ENCODE measurements around the gene CCDC43.
"Not testable (repeated sequence)": the region's sequence is repeated elsewhere in the genome, so short reads cannot be mapped to it uniquely, and the experiment has no call there.

Gene CCDC43

GRCh38 chr17:44690746-44691306 lies 1.2 kb upstream of the CCDC43 start:
- TF ChIP-seq, protein P1, sequence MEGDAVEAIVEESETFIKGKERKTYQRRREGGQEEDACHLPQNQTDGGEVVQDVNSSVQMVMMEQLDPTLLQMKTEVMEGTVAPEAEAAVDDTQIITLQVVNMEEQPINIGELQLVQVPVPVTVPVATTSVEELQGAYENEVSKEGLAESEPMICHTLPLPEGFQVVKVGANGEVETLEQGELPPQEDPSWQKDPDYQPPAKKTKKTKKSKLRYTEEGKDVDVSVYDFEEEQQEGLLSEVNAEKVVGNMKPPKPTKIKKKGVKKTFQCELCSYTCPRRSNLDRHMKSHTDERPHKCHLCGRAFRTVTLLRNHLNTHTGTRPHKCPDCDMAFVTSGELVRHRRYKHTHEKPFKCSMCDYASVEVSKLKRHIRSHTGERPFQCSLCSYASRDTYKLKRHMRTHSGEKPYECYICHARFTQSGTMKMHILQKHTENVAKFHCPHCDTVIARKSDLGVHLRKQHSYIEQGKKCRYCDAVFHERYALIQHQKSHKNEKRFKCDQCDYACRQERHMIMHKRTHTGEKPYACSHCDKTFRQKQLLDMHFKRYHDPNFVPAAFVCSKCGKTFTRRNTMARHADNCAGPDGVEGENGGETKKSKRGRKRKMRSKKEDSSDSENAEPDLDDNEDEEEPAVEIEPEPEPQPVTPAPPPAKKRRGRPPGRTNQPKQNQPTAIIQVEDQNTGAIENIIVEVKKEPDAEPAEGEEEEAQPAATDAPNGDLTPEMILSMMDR (IDR thresholded peaks at IDR 0.05; ENCODE audit: low read depth, low read length, missing control alignments) = peak; percentile 5
- DNase-seq (ENCODE audit: low read depth); in situ Hi-C loops (cut with HindIII; ENCODE audit: low sequenced_read_pairs); H3K4me3 ChIP-seq (ENCODE audit: low read depth, low read length): not testable (repeated sequence)

DNA sequence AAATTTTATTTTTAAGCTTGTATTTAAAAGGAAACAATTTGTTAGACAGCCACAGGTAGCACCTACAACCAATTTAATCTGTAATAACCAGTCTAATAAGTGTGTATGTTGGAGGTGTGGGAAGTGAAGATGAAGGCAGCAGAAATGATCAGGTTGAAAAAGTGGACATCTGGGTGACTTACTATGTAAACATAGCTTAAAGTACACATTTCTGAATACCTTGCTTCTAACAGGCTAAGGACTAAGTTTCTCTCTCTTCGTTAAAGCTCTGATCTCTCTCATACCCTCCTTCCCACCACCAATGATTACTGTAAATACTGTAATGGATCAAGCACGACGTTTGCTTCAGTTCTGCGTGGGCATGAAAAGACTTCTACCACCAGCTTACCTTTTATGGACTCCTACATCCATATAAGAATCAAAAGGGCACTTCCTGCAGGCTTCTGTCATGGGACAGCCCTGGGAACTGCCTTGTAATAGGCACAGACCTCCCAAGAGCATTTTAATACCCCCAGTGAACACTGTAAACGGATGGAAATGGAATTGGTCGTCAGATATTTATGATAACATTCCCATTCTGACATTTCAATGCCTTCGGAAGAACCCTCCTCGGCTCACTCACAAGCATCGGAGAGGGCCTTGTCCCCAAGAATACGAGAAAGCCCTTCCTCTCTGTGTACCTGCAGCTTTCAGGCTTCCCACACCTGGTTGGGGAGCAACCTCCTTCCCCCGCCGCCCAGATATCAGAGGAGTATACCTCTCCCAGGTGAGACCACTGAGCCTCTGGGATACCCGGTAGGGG lies 700 bp downstream of the CCDC43 start:
- DNase-seq (ENCODE audit: low read depth) = no peak
- peak overlapping the region; percentile 52 for H3K4me3 ChIP-seq (ENCODE audit: low read depth, low read length)
- TF ChIP-seq, protein P1 (IDR thresholded peaks at IDR 0.05; ENCODE audit: low read depth, low read length, missing control alignments) = no peak
- in situ Hi-C loops (cut with HindIII; ENCODE audit: low sequenced_read_pairs) = no loop called here

DNA sequence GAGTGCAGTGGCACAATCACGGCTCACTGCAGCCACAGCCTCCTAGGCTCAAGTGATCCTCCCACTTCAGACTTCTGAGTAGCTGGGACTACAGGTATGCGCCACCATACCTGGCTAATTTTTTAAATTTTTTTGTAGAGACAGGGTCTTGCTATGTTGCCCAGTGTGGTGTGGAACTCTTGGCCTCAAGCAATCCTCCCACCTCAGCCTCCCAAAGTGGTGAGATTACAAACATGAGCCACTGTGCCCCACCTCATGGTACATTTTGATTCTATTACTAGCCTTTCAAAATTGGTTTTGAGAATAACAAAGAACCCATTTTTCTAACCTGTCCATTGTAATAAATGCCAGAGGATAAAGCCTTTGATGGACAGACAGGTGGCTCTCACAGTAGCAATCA lies 1.4 kb downstream of the CCDC43 start:
- no peak for DNase-seq (ENCODE audit: low read depth)
- peak overlapping the region; percentile 52 for H3K4me3 ChIP-seq (ENCODE audit: low read depth, low read length)
- TF ChIP-seq, protein P1 (IDR thresholded peaks at IDR 0.05; ENCODE audit: low read depth, low read length, missing control alignments) = no peak
- in situ Hi-C loops (cut with HindIII; ENCODE audit: low sequenced_read_pairs) = no loop called here

- DNase-seq (ENCODE audit: low read depth) = no peak
- TF ChIP-seq, protein P1 (IDR thresholded peaks at IDR 0.05; ENCODE audit: low read depth, low read length, missing control alignments) = no peak
- in situ Hi-C loops (cut with HindIII; ENCODE audit: low sequenced_read_pairs) = no loop called here
- H3K4me3 ChIP-seq (ENCODE audit: low read depth, low read length) = no peak overlapping the region
Measured at GRCh38 chr17:44687756-44688155, 1.8 kb downstream of the CCDC43 start.

GRCh38 chr17:44683303-44683702 lies 6.3 kb downstream of the CCDC43 start:
- H3K4me3 ChIP-seq (ENCODE audit: low read depth, low read length); in situ Hi-C loops (cut with HindIII; ENCODE audit: low sequenced_read_pairs); DNase-seq (ENCODE audit: low read depth): not testable (repeated sequence)

GRCh38 chr17:44677136-44677535 lies 12.4 kb downstream of the CCDC43 start:
- TF ChIP-seq, protein P1 (IDR thresholded peaks at IDR 0.05; ENCODE audit: low read depth, low read length, missing control alignments) = no peak
- DNase-seq (ENCODE audit: low read depth) = no peak
- in situ Hi-C loops (cut with HindIII; ENCODE audit: low sequenced_read_pairs) = no loop called here
- H3K4me3 ChIP-seq (ENCODE audit: low read depth, low read length) = no peak overlapping the region

DNA sequence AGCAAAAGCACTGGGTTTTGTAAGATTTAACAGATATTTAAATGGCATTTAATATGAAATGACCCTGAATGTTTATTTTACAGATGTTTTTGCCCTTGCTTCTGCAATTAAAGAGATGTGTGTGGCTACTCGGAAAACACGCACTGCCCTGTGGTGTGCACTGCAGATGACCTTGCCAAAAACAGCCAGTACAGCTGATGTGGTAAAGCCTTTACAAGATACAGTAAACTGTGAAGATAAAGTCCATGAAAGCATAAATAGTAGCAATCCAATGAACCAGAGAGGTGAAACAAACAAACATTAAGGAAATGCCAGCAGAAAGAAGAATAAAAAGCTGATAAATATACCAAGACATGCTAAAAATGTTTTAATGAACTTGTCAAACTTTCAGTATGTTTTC lies 15.7 kb downstream of the CCDC43 start:
- DNase-seq (ENCODE audit: low read depth) = no peak
- no peak overlapping the region for H3K4me3 ChIP-seq (ENCODE audit: low read depth, low read length)
- in situ Hi-C loops (cut with HindIII; ENCODE audit: low sequenced_read_pairs) = no loop called here
- TF ChIP-seq, protein P1 (IDR thresholded peaks at IDR 0.05; ENCODE audit: low read depth, low read length, missing control alignments) = no peak

All from astrocyte of the cerebellum (primary cell).